ENCODE results near the gene MGME1.

MGME1 gene

GRCh38 chr20:17933121-17933520 is 35.7 kb upstream of the MGME1 start:
- no peak for DNase-seq (ENCODE audit: extremely low spot score)
- ChIA-PET CTCF (no interaction called here), POLR2A (no interaction called here)
- TF ChIP-seq LEF1 (IDR thresholded peaks at IDR 0.05; ENCODE audit: borderline replicate concordance) (no peak), ELF4 (IDR thresholded peaks at IDR 0.05) (no peak), FOXM1 (IDR thresholded peaks at IDR 0.05; ENCODE audit: borderline replicate concordance) (no peak), BHLHE40 (IDR thresholded peaks at IDR 0.05; ENCODE audit: borderline replicate concordance) (no peak)

GRCh38 chr20:17933711-17934110 is 35.1 kb upstream of the MGME1 start:
- POLR2A ChIA-PET = no interaction called here
- TF ChIP-seq SUZ12 (IDR thresholded peaks at IDR 0.05) (no peak), BHLHE40 (IDR thresholded peaks at IDR 0.05; ENCODE audit: borderline replicate concordance) (no peak), FOXK2 (IDR thresholded peaks at IDR 0.05) (no peak), SP1 (IDR thresholded peaks at IDR 0.05) (no peak), LEF1 (IDR thresholded peaks at IDR 0.05; ENCODE audit: borderline replicate concordance) (no peak), L3MBTL2 (conservative IDR thresholded peaks at IDR 0.05) (no peak), FOXA1 (IDR thresholded peaks at IDR 0.05) (no peak), HDGF (IDR thresholded peaks at IDR 0.05; ENCODE audit: borderline replicate concordance) (no peak), ZNF384 (IDR thresholded peaks at IDR 0.05) (no peak), CTBP1 (IDR thresholded peaks at IDR 0.05; ENCODE audit: borderline replicate concordance) (no peak), ELF4 (IDR thresholded peaks at IDR 0.05) (no peak), ARNT (IDR thresholded peaks at IDR 0.05) (no peak)
- CTCF ChIA-PET = no interaction called here
- no peak for DNase-seq (ENCODE audit: extremely low spot score)

GRCh38 chr20:17934141-17934862 is 34.5 kb upstream of the MGME1 start:
- POLR2A ChIA-PET = no interaction called here
- CTCF ChIA-PET = no interaction called here
- no peak for TF ChIP-seq ARNT (IDR thresholded peaks at IDR 0.05)
- no peak for TF ChIP-seq FOXA1 (IDR thresholded peaks at IDR 0.05)
- TF ChIP-seq LEF1 (IDR thresholded peaks at IDR 0.05; ENCODE audit: borderline replicate concordance) = no peak
- TF ChIP-seq SP1 (IDR thresholded peaks at IDR 0.05) = no peak
- TF ChIP-seq ELF4 (IDR thresholded peaks at IDR 0.05) = no peak
- TF ChIP-seq FOXM1 (IDR thresholded peaks at IDR 0.05; ENCODE audit: borderline replicate concordance) = no peak
- no peak for DNase-seq (ENCODE audit: extremely low spot score)

- CTCF ChIA-PET = no interaction called here
- POLR2A ChIA-PET = no interaction called here
- DNase-seq (ENCODE audit: extremely low spot score) = no peak
- TF ChIP-seq FOXK2 (IDR thresholded peaks at IDR 0.05) = no peak
- no peak for TF ChIP-seq FOXM1 (IDR thresholded peaks at IDR 0.05; ENCODE audit: borderline replicate concordance)
- no peak for TF ChIP-seq ARNT (IDR thresholded peaks at IDR 0.05)
- TF ChIP-seq CTBP1 (IDR thresholded peaks at IDR 0.05; ENCODE audit: borderline replicate concordance) = no peak
- no peak for TF ChIP-seq FOXA1 (IDR thresholded peaks at IDR 0.05)
- no peak for TF ChIP-seq LEF1 (IDR thresholded peaks at IDR 0.05; ENCODE audit: borderline replicate concordance)
- no peak for TF ChIP-seq HDGF (IDR thresholded peaks at IDR 0.05; ENCODE audit: borderline replicate concordance)
- TF ChIP-seq L3MBTL2 (conservative IDR thresholded peaks at IDR 0.05) = no peak
- TF ChIP-seq SP1 (IDR thresholded peaks at IDR 0.05) = no peak
- no peak for TF ChIP-seq ELF4 (IDR thresholded peaks at IDR 0.05)
- no peak for TF ChIP-seq ZNF384 (IDR thresholded peaks at IDR 0.05)
- TF ChIP-seq BHLHE40 (IDR thresholded peaks at IDR 0.05; ENCODE audit: borderline replicate concordance) = no peak
- TF ChIP-seq SUZ12 (IDR thresholded peaks at IDR 0.05) = no peak
- no peak for TF ChIP-seq PKNOX1 (IDR thresholded peaks at IDR 0.05)
- no peak for TF ChIP-seq TARDBP (IDR thresholded peaks at IDR 0.05)
- no peak for TF ChIP-seq NFRKB (IDR thresholded peaks at IDR 0.05)
These were observed 33.6 kb upstream of the MGME1 start for GRCh38 chr20:17935186-17935585.

GRCh38 chr20:17935761-17936160 is 33.1 kb upstream of the MGME1 start:
- DNase-seq (ENCODE audit: extremely low spot score) = no peak
- POLR2A ChIA-PET = no interaction called here
- TF ChIP-seq PKNOX1 (IDR thresholded peaks at IDR 0.05) = no peak
- TF ChIP-seq SP1 (IDR thresholded peaks at IDR 0.05) = no peak
- no peak for TF ChIP-seq ELF4 (IDR thresholded peaks at IDR 0.05)
- no peak for TF ChIP-seq ZNF384 (IDR thresholded peaks at IDR 0.05)
- no peak for TF ChIP-seq CTBP1 (IDR thresholded peaks at IDR 0.05; ENCODE audit: borderline replicate concordance)
- CTCF ChIA-PET = no interaction called here

GRCh38 chr20:17936286-17936760 is 32.5 kb upstream of the MGME1 start:
- no peak for TF ChIP-seq FOXM1 (IDR thresholded peaks at IDR 0.05; ENCODE audit: borderline replicate concordance)
- TF ChIP-seq FOXA1 (IDR thresholded peaks at IDR 0.05) = no peak
- TF ChIP-seq ARNT (IDR thresholded peaks at IDR 0.05) = no peak
- no peak for TF ChIP-seq CTBP1 (IDR thresholded peaks at IDR 0.05; ENCODE audit: borderline replicate concordance)
- TF ChIP-seq SUZ12 (IDR thresholded peaks at IDR 0.05) = no peak
- TF ChIP-seq ELF4 (IDR thresholded peaks at IDR 0.05) = no peak
- no peak for TF ChIP-seq L3MBTL2 (conservative IDR thresholded peaks at IDR 0.05)
- no peak for TF ChIP-seq LEF1 (IDR thresholded peaks at IDR 0.05; ENCODE audit: borderline replicate concordance)
- no peak for TF ChIP-seq HDGF (IDR thresholded peaks at IDR 0.05; ENCODE audit: borderline replicate concordance)
- no peak for TF ChIP-seq BHLHE40 (IDR thresholded peaks at IDR 0.05; ENCODE audit: borderline replicate concordance)
- no peak for TF ChIP-seq NFRKB (IDR thresholded peaks at IDR 0.05)
- TF ChIP-seq FOXK2 (IDR thresholded peaks at IDR 0.05) = no peak
- TF ChIP-seq ZNF384 (IDR thresholded peaks at IDR 0.05) = no peak
- no peak for TF ChIP-seq PKNOX1 (IDR thresholded peaks at IDR 0.05)
- TF ChIP-seq SP1 (IDR thresholded peaks at IDR 0.05) = no peak
- TF ChIP-seq TARDBP (IDR thresholded peaks at IDR 0.05) = no peak
- no peak for DNase-seq (ENCODE audit: extremely low spot score)
- POLR2A ChIA-PET = no interaction called here
- CTCF ChIA-PET = no interaction called here
